Endothelial cell (in vitro differentiated cells): ENCODE measurements around the gene ITPRIPL1. TPM values are rescaled to one million over a fixed set of nuclear protein-coding genes. Genes with fewer than 3 reads are reported as not detected.
"Not testable (repeated sequence)": the region's sequence is repeated elsewhere in the genome, so short reads cannot be mapped to it uniquely, and the experiment has no call there.

Source experiments
- DNase-seq: peaks from one replicate; pipeline ENCODE4 v3.0.0; 2021; ENCODE audit warnings: low spot score
- H3K27ac Mint-ChIP-seq: one replicate; pipeline ENCODE4 v1.8.0; 2021; ENCODE audit warnings: mixed read lengths, inconsistent platforms; ENCODE audit not compliant: unreplicated experiment
- H3K27me3 Mint-ChIP-seq: one replicate; pipeline ENCODE4 v1.8.0; 2021; ENCODE audit warnings: mild to moderate bottlenecking, moderate library complexity, mixed read lengths, inconsistent platforms; ENCODE audit not compliant: unreplicated experiment
- H3K36me3 Mint-ChIP-seq: one replicate; pipeline ENCODE4 v1.8.0; 2021; ENCODE audit warnings: mild to moderate bottlenecking, low read depth, mixed read lengths, inconsistent platforms; ENCODE audit not compliant: unreplicated experiment
- H3K4me1 Mint-ChIP-seq: one replicate; pipeline ENCODE4 v1.8.0; 2021; ENCODE audit warnings: mild to moderate bottlenecking, mixed read lengths, inconsistent platforms; ENCODE audit not compliant: unreplicated experiment
- H3K4me3 Mint-ChIP-seq: one replicate; pipeline ENCODE4 v1.8.0; 2021; ENCODE audit warnings: mild to moderate bottlenecking, mixed read lengths, inconsistent platforms; ENCODE audit not compliant: unreplicated experiment
- H3K9me3 Mint-ChIP-seq: one replicate; pipeline ENCODE4 v1.8.0; 2021; ENCODE audit warnings: mixed read lengths, inconsistent platforms; ENCODE audit not compliant: unreplicated experiment
- CTCF ChIP-seq: fragments of 200-600 bp; sonication (generic); IDR thresholded peaks from one replicate; pipeline ENCODE4 v1.5.0; 2021; ENCODE audit warnings: antibody characterized with exemption; ENCODE audit not compliant: unreplicated experiment
- long read RNA-seq: library from polyadenylated mRNA; unstranded; transcript quantifications from one replicate; pipeline ENCODE4 v2.0.0, GENCODE V29; 2020; ENCODE audit not compliant: unreplicated experiment
- total RNA-seq: library from RNA; stranded (reverse); fragmentation: NEBNext Ultra II Directional; extraction: Animal tissue kit (Norgen Biotek cat#: 25700); gene quantifications from one replicate; pipeline ENCODE4 v1.2.1, GENCODE V29; 2021; ENCODE audit not compliant: unreplicated experiment

Gene ITPRIPL1
- total RNA-seq = 1.8 TPM
- long read RNA-seq = 0 reads

- peaks cover 12% of the 10 kb centered on the region for H3K4me1 Mint-ChIP-seq
- peaks cover 13% of the 10 kb centered on the region for H3K27me3 Mint-ChIP-seq
- no peaks in the 10 kb centered on the region for H3K9me3 Mint-ChIP-seq
- no peak for TF ChIP-seq CTCF
- H3K27ac Mint-ChIP-seq = peak within 1 kb of the TSS; percentile 43
- no peak for DNase-seq
- peak within 1 kb of the TSS; percentile 89 for H3K4me3 Mint-ChIP-seq
- no peaks in the 10 kb centered on the region for H3K36me3 Mint-ChIP-seq
Measured at GRCh38 chr2:96325041-96325883, at the start of gene ITPRIPL1. ITPRIPL1 (plus strand) TSS chr2:96325317; CDS start chr2:96325840, 523 bp downstream.

GRCh38 chr2:96276787-96277499, 48.2 kb upstream of the ITPRIPL1 start:
- peaks cover 45% of the 10 kb centered on the region for H3K36me3 Mint-ChIP-seq
- peaks cover 5% of the 10 kb centered on the region for H3K27me3 Mint-ChIP-seq
- no peaks in the 10 kb centered on the region for H3K9me3 Mint-ChIP-seq
- no peak for DNase-seq
- no peaks in the 10 kb centered on the region for H3K4me1 Mint-ChIP-seq
- H3K27ac Mint-ChIP-seq = no peak overlapping the region
- TF ChIP-seq CTCF = no peak
- H3K4me3 Mint-ChIP-seq = no peak overlapping the region

GRCh38 chr2:96287273-96287856, 37.8 kb upstream of the ITPRIPL1 start:
- Mint-ChIP-seq H3K36me3 (peaks cover 65% of the 10 kb centered on the region), H3K27ac (no peak overlapping the region), H3K9me3 (no peaks in the 10 kb centered on the region), H3K4me1 (no peaks in the 10 kb centered on the region), H3K27me3 (peaks cover 6% of the 10 kb centered on the region), H3K4me3 (no peak overlapping the region)
- no peak for DNase-seq
- TF ChIP-seq CTCF = no peak

- no peak overlapping the region for H3K27ac Mint-ChIP-seq
- peaks cover 68% of the 10 kb centered on the region for H3K36me3 Mint-ChIP-seq
Measured at GRCh38 chr2:96291751-96292150, 33.4 kb upstream of the ITPRIPL1 start.

GRCh38 chr2:96294271-96294670, 30.8 kb upstream of the ITPRIPL1 start:
- H3K36me3 Mint-ChIP-seq = peaks cover 67% of the 10 kb centered on the region
- H3K27me3 Mint-ChIP-seq, H3K27ac Mint-ChIP-seq, H3K4me3 Mint-ChIP-seq, H3K9me3 Mint-ChIP-seq, DNase-seq, H3K4me1 Mint-ChIP-seq: not testable (repeated sequence)

More at GRCh38 chr2:96291751-96292150, 33.4 kb upstream of the ITPRIPL1 start:
- H3K9me3 Mint-ChIP-seq = no peaks in the 10 kb centered on the region
- no peak overlapping the region for H3K4me3 Mint-ChIP-seq
- H3K4me1 Mint-ChIP-seq = no peaks in the 10 kb centered on the region
- TF ChIP-seq CTCF = no peak
- H3K27me3 Mint-ChIP-seq = no peaks in the 10 kb centered on the region
- no peak for DNase-seq
